Sigmoid colon (tissue), 4 donors: ENCODE results near the gene GK.

Experiments used
- POLR2A ChIP-seq, 2 donors: fragments of 450-650 bp; IDR thresholded peaks; one replicate each; pipeline ENCODE4 v1.6.1; 2016; ENCODE audit warnings: antibody characterized with exemption in 2 of 2, mild to moderate bottlenecking in 2 of 2, moderate library complexity in 2 of 2
- POLR2AphosphoS5 ChIP-seq, 4 donors: sonication (generic); formaldehyde crosslinking; IDR thresholded peaks; one replicate each; pipeline ENCODE4 v1.6.1; 2017; ENCODE audit warnings: antibody characterized with exemption in 4 of 4
- TF ChIP-seq, protein P1 (sequence below), 4 experiments: fragments of 450-650 bp in 3 of 4; fragments of 200-600 bp in 1 of 4; IDR thresholded peaks; one replicate each; pipeline ENCODE4 v1.5.1; 2016 to 2019; ENCODE audit warnings: antibody characterized with exemption in 4 of 4, mild to moderate bottlenecking in 3 of 4, moderate library complexity in 2 of 4

- TF ChIP-seq, protein P1, sequence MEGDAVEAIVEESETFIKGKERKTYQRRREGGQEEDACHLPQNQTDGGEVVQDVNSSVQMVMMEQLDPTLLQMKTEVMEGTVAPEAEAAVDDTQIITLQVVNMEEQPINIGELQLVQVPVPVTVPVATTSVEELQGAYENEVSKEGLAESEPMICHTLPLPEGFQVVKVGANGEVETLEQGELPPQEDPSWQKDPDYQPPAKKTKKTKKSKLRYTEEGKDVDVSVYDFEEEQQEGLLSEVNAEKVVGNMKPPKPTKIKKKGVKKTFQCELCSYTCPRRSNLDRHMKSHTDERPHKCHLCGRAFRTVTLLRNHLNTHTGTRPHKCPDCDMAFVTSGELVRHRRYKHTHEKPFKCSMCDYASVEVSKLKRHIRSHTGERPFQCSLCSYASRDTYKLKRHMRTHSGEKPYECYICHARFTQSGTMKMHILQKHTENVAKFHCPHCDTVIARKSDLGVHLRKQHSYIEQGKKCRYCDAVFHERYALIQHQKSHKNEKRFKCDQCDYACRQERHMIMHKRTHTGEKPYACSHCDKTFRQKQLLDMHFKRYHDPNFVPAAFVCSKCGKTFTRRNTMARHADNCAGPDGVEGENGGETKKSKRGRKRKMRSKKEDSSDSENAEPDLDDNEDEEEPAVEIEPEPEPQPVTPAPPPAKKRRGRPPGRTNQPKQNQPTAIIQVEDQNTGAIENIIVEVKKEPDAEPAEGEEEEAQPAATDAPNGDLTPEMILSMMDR (IDR thresholded peaks at IDR 0.05), result no peak
- TF ChIP-seq POLR2A (IDR thresholded peaks at IDR 0.05), result no peak
- TF ChIP-seq POLR2AphosphoS5 (IDR thresholded peaks at IDR 0.05), result no peak
These were observed 46.1 kb upstream of the GK start for GRCh38 chrX:30607155-30607554.
